ENCODE measurements around the gene CPNE4.

CPNE4 gene

DNA sequence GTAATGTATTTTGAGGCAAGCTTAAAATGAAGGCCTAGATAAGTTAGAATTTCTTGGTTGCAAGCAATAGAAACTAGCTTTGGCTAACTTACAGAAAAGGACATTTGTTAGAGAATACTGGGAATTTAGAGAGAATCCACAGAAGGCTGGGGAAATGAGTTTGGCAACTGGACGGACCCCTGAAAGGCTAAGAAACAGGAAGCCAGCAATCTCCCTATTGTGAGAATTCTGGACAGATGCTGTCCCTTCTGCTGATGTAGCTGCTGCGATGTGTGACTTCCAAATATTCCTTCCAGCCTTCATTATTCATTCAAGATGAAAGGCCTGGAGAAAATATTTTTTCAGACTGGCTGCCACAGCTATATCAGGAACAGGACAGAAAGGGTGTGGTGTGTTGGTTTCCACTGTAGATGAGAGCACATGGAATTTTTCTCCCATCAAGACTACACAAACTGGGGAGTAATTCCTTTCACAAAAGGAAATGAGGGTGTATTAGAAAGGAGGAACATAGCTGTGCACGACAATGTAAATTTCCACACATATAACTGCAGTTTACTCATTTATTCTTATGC is 213.5 kb downstream of the CPNE4 start:
- H3K4me3 ChIP-seq (replicated peaks in 1 of 2; ENCODE audit: low read depth in 2 of 2, low read length in 2 of 2) = no peak overlapping the region
- TF ChIP-seq, protein P1, sequence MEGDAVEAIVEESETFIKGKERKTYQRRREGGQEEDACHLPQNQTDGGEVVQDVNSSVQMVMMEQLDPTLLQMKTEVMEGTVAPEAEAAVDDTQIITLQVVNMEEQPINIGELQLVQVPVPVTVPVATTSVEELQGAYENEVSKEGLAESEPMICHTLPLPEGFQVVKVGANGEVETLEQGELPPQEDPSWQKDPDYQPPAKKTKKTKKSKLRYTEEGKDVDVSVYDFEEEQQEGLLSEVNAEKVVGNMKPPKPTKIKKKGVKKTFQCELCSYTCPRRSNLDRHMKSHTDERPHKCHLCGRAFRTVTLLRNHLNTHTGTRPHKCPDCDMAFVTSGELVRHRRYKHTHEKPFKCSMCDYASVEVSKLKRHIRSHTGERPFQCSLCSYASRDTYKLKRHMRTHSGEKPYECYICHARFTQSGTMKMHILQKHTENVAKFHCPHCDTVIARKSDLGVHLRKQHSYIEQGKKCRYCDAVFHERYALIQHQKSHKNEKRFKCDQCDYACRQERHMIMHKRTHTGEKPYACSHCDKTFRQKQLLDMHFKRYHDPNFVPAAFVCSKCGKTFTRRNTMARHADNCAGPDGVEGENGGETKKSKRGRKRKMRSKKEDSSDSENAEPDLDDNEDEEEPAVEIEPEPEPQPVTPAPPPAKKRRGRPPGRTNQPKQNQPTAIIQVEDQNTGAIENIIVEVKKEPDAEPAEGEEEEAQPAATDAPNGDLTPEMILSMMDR (IDR thresholded peaks at IDR 0.05; ENCODE audit: low read depth, low read length) = no peak
- no peak for DNase-seq (ENCODE audit: low read depth in 2 of 2)

DNA sequence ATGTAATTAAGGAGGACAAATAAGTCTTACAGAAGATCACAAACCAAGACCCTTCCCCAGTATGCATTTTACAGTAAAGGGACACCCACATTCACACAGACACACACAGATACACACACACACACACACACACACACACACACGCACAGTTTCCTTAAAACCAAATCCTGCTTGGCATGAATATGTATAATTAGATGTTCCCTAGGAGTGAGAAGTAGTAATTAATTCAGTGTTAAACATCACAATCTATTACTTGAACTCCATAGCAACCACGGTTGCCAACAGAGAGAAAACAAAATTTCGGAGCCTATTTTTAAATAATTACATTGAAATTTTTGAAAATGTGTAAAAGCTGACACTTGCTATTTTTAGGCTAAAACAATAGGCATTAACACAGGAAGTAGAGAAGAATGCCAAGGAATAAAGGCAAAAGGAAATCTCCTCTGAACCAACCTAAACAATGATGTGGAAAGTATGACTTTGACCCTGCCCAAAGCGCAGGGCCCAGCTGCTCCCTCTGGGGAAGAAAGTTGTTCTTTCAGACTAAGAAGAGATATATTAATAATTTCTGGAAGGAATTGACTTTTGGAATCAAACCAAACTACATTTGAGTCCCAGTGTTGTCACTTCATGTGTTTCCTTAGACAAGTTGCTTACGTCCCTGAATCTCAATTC is 215.3 kb downstream of the CPNE4 start:
- TF ChIP-seq, protein P1 (IDR thresholded peaks at IDR 0.05; ENCODE audit: low read depth, low read length) = no peak
- no peak overlapping the region for H3K4me3 ChIP-seq (replicated peaks in 1 of 2; ENCODE audit: low read depth in 2 of 2, low read length in 2 of 2)
- peak in 1 of 2 donors; percentile 2 for DNase-seq (ENCODE audit: low read depth in 2 of 2)

DNA sequence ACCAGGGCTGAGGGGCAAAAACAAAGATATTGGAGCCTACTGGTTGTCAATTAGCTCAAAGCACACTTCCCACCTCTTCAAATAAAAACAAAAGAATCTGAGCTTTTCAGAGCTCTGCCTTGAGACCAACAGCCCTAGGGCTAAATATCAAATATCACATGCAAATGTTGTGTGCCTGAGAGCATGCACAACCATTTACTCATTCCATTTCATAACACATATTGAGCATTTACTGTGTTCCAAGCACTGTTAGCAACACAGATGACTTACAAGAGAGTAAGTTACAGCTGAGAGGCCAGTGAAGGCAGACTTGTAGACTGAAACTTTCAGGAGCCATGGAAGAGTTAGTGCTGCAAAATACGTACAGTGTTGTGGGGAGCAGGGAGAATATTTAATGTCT is 222.4 kb downstream of the CPNE4 start:
- no peak overlapping the region for H3K4me3 ChIP-seq (replicated peaks in 1 of 2; ENCODE audit: low read depth in 2 of 2, low read length in 2 of 2)
- TF ChIP-seq, protein P1 (IDR thresholded peaks at IDR 0.05; ENCODE audit: low read depth, low read length) = no peak
- peak in 1 of 2 donors; percentile 7 for DNase-seq (ENCODE audit: low read depth in 2 of 2)

DNA sequence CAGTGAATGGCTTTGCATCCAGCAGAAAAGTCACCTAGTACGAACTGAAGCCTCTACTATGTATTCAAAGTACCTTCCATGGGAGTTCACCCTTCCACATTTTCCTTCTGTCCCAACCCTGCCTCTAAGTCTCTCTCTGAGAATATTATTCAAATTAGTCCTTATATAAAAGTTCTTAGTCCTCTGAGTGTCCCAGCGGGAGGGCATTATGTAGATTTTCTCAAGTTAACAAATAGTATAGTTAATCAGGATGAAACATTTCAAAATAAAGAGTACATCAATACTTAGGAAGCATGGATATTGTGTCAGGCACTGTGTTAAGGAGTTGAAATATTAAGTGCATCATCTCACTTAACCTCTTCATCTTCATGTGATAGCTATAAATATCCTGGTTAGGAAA is 223.3 kb downstream of the CPNE4 start:
- H3K4me3 ChIP-seq (replicated peaks in 1 of 2; ENCODE audit: low read depth in 2 of 2, low read length in 2 of 2) = no peak overlapping the region
- DNase-seq (ENCODE audit: low read depth in 2 of 2) = no peak
- TF ChIP-seq, protein P1 (IDR thresholded peaks at IDR 0.05; ENCODE audit: low read depth, low read length) = no peak

DNA sequence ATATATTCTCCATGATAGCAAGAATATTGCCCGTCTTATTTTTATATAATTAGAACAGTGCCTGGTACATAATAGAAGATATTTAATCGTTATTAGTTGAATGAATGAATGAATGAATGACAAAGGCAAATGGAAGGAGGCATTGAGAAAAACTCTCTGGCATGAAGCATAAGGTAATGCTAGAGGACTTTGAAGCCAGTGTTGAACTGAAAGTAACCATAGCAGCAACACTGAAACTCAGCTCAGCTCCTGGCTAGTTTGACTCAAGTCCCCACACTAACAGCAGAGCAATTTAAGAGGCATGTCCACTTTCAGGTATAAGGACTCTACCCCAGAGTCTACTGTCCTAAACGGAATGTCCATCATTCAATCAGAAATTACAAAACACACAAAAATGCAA is 227.0 kb downstream of the CPNE4 start:
- no peak overlapping the region for H3K4me3 ChIP-seq (replicated peaks in 1 of 2; ENCODE audit: low read depth in 2 of 2, low read length in 2 of 2)
- TF ChIP-seq, protein P1 (IDR thresholded peaks at IDR 0.05; ENCODE audit: low read depth, low read length) = no peak
- DNase-seq (ENCODE audit: low read depth in 2 of 2) = no peak

DNA sequence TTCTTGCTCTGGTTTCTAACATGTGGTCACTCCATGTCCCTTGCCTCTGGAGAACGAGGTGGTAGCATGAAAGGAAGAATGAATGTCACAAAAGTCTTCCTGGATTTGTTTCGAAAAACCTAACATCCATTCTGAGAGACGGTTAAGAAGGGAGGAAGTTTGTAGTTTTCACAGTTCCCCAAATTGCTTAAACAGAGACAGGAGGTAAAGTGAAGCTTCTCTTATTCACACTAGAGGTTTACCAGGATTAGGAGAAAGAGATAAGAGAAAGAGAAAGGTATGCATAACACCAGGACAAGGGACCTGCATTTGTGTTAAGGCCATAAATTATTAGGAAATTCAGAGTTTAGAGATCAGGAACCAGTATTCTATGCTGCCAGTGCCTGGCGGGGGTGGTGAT is 228.1 kb downstream of the CPNE4 start:
- TF ChIP-seq, protein P1 (IDR thresholded peaks at IDR 0.05; ENCODE audit: low read depth, low read length) = no peak
- no peak overlapping the region for H3K4me3 ChIP-seq (replicated peaks in 1 of 2; ENCODE audit: low read depth in 2 of 2, low read length in 2 of 2)
- DNase-seq (ENCODE audit: low read depth in 2 of 2) = no peak
